ENCODE data around the gene TMEM131L. TPM values are rescaled to one million over a fixed set of nuclear protein-coding genes. Genes with fewer than 3 reads are reported as not detected.
A peak's percentile ranks its signal among the peaks of the same experiment; 100 is the strongest.

Gene TMEM131L
- polyA plus RNA-seq, 4 donors = 26.3 to 35.5 (median 26.9) TPM

DNA sequence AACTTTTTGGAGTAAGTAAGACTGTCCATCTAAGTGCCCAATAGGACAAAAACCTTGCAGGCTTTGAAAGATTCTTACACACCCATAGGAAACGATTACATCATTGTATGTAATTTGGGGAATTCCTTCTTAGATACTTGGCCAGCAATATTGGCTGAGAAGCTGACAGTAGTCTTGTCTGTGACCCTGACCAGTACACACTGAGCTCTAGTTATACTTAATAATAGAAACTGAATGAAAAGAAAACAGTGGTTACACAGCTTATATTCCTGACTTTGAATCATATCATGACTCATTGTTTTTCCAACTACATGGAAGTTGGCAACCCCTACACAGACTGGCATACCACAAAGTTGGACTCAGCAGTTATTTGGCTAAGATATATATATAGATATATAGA is 210.8 kb downstream of the TMEM131L start:
- DNase-seq (ENCODE audit: low read depth in 4 of 4, low spot score in 3 of 4) = no peak

DNA sequence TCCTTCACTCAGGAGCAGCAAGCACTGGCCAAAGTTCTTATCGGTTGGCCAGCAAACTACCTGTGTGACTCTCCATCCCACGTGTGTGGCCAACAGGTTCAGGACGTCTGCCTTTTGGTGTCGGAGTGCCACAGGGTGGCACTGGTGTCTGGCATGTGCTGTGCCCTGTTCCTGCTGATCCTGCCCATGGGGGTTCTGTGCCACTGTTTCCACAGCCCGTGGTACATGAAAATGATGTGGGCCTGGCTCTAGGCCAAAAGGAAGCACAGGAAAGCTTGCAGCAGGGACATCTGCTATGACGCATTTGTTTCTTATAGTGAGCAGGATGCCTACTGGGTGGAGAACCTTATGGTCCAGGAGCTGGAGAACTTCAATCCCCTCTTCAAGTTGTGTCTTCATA is 213.3 kb downstream of the TMEM131L start:
- DNase-seq (ENCODE audit: low read depth in 4 of 4, low spot score in 3 of 4) = no peak

DNA sequence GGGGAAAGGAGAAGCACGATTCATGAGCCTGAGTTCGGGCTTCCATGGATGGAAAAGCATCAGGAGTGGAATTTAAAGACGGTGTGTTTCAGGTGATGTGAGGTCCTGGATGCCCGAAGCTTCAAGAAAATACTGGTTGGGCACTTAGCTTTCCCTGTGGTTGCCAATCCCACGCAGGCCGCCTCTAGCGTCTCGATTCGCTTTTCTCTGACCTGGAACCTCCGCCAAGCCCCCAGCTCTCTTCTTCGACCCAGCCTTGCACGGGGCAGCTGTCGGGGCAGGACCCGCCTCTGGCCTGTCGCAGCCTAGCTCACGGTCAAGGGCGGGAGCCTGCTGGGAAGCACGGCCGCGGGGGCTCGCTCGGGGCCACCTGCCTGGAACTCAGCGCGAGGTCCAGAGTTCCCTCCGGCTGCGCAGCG is 217.6 kb downstream of the TMEM131L start:
- DNase-seq (ENCODE audit: low read depth in 4 of 4, low spot score in 3 of 4) = no peak

DNA sequence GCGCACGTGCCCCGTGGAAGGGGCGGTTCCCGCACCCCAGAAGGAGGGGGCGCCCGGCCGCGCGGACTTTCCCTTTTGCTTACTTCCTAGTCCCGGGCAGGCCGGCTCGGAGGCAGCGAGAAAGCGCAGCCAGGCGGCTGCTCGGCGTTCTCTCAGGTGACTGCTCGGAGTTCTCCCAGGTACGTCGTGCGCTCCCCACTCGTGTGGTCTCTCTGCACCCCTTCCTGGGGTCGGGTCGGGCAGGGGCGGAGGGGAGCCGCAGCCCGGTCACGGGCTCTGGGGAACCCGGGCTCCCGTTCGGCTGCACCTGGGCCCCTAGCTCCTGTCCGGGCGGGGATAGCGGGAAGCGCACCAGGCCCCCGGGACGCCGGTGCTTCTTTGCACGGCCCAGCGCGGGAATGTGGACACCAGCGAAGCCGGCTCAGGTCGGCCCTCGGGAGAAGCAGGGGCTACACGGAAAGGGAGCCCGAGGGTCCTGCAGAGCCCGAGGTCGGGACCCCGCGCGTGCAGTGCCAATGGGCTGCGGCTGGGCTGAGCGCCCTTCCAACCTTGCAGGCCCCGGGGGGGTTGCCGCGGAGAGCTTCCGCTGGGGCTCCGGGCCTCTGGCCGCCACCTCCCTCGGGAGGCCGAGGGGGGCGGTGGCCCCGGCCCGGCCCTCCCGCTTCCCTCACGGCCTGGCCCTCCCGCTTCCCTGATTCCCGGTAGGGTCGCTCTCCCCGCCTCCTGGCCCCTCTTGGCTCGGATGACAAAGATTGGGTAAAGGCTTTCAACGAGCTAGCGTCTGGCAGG is 218.2 kb downstream of the TMEM131L start, which contains the start of gene TLR2:
Gene TLR2, plus strand, starts transcription at position 99 of the 789 bp plus-strand sequence. CDS start 18,628 bp downstream, outside the sequence.
- DNase-seq (ENCODE audit: low read depth in 4 of 4, low spot score in 3 of 4) = peak in 1 of 4 donors; percentile 29

DNA sequence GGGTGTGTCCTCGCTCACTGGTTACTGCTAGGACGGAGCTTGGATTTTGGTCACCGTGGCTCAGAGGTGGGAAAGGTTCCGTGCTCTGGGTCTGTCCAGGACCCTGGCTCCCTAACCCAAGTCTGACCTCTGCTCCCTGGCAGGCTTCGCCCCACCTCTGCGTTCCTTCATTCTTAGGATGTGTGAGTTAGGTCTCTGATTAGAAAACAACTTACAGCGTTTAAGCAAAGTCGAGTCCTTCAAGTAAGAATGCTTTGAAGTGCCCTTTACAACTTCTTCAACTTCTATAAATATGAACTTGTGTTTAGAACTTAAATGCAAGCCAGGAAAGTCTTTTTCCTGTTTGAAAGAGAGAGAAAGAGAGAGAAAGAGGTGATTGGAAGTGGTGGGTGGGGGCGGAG is 218.8 kb downstream of the TMEM131L start:
- peak in 1 of 4 donors; percentile 9 for DNase-seq (ENCODE audit: low read depth in 4 of 4, low spot score in 3 of 4)

Other genes starting within 250 kb of the TMEM131L start
- gene MND1, start 121.7 kb upstream of the TMEM131L start, polyA plus RNA-seq (ENCODE audit: insufficient read length in 4 of 4) = 10 to 100 TPM; 11.6 to 22.7 (median 15.3) TPM
- 1 to 10 TPM; 5.5 to 7.9 (median 6.5) TPM for gene TLR2, start 217.9 kb downstream of the TMEM131L start, polyA plus RNA-seq (ENCODE audit: insufficient read length in 4 of 4)